ENCODE results near the gene C1orf115. TPM values are rescaled to one million over a fixed set of nuclear protein-coding genes. Genes with fewer than 3 reads are reported as not detected.

The C1orf115 gene
- total and polyA plus RNA-seq, 4 donors: 29.6 to 56.6 (median 40.5) TPM

DNA sequence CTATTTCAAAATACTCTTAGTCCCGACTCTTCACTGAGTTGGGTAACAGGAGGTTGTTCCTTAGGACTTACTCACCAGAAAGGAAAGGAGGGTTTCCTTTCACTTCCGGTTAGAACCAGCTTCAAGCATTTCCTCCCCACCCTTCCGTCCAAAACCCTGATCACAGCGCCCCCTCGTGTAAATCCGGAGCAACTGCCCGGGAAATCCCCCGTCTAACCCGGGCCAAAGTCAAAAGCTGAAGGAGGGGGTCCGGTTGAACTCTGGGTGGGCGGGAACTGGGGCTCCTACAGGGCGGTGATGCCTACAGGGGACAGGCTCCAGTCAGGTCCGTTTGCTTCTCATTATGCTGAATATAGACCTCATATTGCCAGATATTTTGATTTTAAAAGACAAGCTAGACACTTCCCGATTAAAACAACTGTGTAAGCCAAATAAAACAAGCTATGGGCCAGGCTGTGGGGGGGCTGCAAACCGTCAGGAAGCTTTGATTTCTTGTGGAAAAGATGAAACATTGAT is 43.0 kb downstream of the C1orf115 start:
- Histone ChIP-seq H3K27ac (ENCODE audit: low read depth in 1 of 2, low read length in 2 of 2) (peak overlapping the region; percentile 45 to 75), H3K9ac (ENCODE audit: low read depth in 1 of 2, low read length in 2 of 2) (peak overlapping the region; percentile 4 to 66), H3K27me3 (ENCODE audit: control insufficient read depth in 4 of 4, insufficient read depth in 4 of 4, low read length in 3 of 4) (no peaks in the 10 kb centered on the region), H3K36me3 (ENCODE audit: control insufficient read depth in 4 of 4, insufficient read depth in 3 of 4, low read depth in 1 of 4, low read length in 3 of 4) (no peaks in the 10 kb centered on the region), H3K4me1 (ENCODE audit: control insufficient read depth in 4 of 4, insufficient read depth in 4 of 4, low read length in 3 of 4) (peaks cover 7 to 26% (median 20%) of the 10 kb centered on the region in 4 donors), H3K4me3 (ENCODE audit: low read depth in 1 of 3, low read length in 3 of 3) (peak overlapping the region; percentile 3 to 57 (median 28)), H3K9me3 (ENCODE audit: control insufficient read depth in 4 of 4, low read length in 3 of 4) (no peaks in the 10 kb centered on the region)
- TF ChIP-seq EGR1 (IDR thresholded peaks at IDR 0.05; ENCODE audit: low read depth in 2 of 2) (peak in 1 of 2 donors; percentile 63), FOXA2 (IDR thresholded peaks at IDR 0.05) (no peak), SP1 (IDR thresholded peaks at IDR 0.05) (peak; percentile 40), NR2F2 (IDR thresholded peaks at IDR 0.05) (peak; percentile 33), HNF4A (conservative IDR thresholded peaks at IDR 0.05) (peak; percentile 49 to 60), ATF3 (IDR thresholded peaks at IDR 0.05) (no peak), RXRA (IDR thresholded peaks at IDR 0.05) (peak in 1 of 2 donors; percentile 60), TAF1 (conservative IDR thresholded peaks at IDR 0.05) (no peak), JUND (IDR thresholded peaks at IDR 0.05) (peak in 1 of 2 donors; percentile 13), FOXA1 (IDR thresholded peaks at IDR 0.05) (no peak), REST (IDR thresholded peaks at IDR 0.05) (no peak), HNF4G (IDR thresholded peaks at IDR 0.05) (peak; percentile 29), MAX (IDR thresholded peaks at IDR 0.05) (peak; percentile 37), RAD21 (IDR thresholded peaks at IDR 0.05) (peak; percentile 91 to 94), CTCF (IDR thresholded peaks at IDR 0.05; ENCODE audit: low read depth, low read length, missing input control) (peak; percentile 88), GABPA (IDR thresholded peaks at IDR 0.05 in 1 of 2, conservative IDR thresholded peaks at IDR 0.05 in 1 of 2) (peak; percentile 65 to 78), YY1 (IDR thresholded peaks at IDR 0.05) (no peak)
- TF ChIP-seq, protein P1, sequence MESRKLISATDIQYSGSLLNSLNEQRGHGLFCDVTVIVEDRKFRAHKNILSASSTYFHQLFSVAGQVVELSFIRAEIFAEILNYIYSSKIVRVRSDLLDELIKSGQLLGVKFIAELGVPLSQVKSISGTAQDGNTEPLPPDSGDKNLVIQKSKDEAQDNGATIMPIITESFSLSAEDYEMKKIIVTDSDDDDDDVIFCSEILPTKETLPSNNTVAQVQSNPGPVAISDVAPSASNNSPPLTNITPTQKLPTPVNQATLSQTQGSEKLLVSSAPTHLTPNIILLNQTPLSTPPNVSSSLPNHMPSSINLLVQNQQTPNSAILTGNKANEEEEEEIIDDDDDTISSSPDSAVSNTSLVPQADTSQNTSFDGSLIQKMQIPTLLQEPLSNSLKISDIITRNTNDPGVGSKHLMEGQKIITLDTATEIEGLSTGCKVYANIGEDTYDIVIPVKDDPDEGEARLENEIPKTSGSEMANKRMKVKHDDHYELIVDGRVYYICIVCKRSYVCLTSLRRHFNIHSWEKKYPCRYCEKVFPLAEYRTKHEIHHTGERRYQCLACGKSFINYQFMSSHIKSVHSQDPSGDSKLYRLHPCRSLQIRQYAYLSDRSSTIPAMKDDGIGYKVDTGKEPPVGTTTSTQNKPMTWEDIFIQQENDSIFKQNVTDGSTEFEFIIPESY (IDR thresholded peaks at IDR 0.05): no peak
- peak; percentile 81 for DNase-seq (ENCODE audit: low spot score)
- 2% methylated on average over 15 of the region's 15 CpGs for WGBS
